ENCODE results near the gene CHRNA1.

CHRNA1 gene

GRCh38 chr2:174764280-174765255 lies at the start of gene CHRNA1:
Gene CHRNA1, minus strand, starts transcription at chr2:174764472. Its CDS starts 78 bp downstream, at chr2:174764394.
- no peak for DNase-seq

GRCh38 chr2:174812037-174812436 lies 47.8 kb upstream of the CHRNA1 start:
- DNase-seq: no peak

GRCh38 chr2:174807931-174808330 lies 43.7 kb upstream of the CHRNA1 start:
- no peak for DNase-seq

GRCh38 chr2:174805803-174806202 lies 41.5 kb upstream of the CHRNA1 start:
- DNase-seq: no peak

- no peak for DNase-seq
These were observed 38.2 kb upstream of the CHRNA1 start for GRCh38 chr2:174802459-174802858.

- DNase-seq: no peak
These were observed 36.3 kb upstream of the CHRNA1 start for GRCh38 chr2:174800436-174801205.

GRCh38 chr2:174798801-174799200 lies 34.5 kb upstream of the CHRNA1 start:
- DNase-seq: no peak

GRCh38 chr2:174797781-174798276 lies 33.6 kb upstream of the CHRNA1 start:
- DNase-seq: no peak

GRCh38 chr2:174796319-174796771 lies 32.1 kb upstream of the CHRNA1 start:
- no peak for DNase-seq

GRCh38 chr2:174794851-174795374 lies 30.6 kb upstream of the CHRNA1 start:
- DNase-seq: no peak

GRCh38 chr2:174792309-174793025 lies 28.2 kb upstream of the CHRNA1 start:
- DNase-seq: no peak

GRCh38 chr2:174791746-174792280 lies 27.5 kb upstream of the CHRNA1 start:
- DNase-seq: no peak

GRCh38 chr2:174791020-174791419 lies 26.7 kb upstream of the CHRNA1 start:
- no peak for DNase-seq

- DNase-seq: no peak
These were observed 24.7 kb upstream of the CHRNA1 start for GRCh38 chr2:174789001-174789400.

GRCh38 chr2:174788291-174788929 lies 24.1 kb upstream of the CHRNA1 start:
- no peak for DNase-seq

- DNase-seq: no peak
These were observed 23.4 kb upstream of the CHRNA1 start for GRCh38 chr2:174787487-174788205.

- no peak for DNase-seq
These were observed 21.9 kb upstream of the CHRNA1 start for GRCh38 chr2:174786066-174786725.

GRCh38 chr2:174785481-174785880 lies 21.2 kb upstream of the CHRNA1 start:
- DNase-seq: no peak

GRCh38 chr2:174784909-174785308 lies 20.6 kb upstream of the CHRNA1 start:
- no peak for DNase-seq

- no peak for DNase-seq
These were observed 20.0 kb upstream of the CHRNA1 start for GRCh38 chr2:174784316-174784715.
